Muscle of leg (tissue), 11 donors: Measurements from ENCODE around the gene SLC12A4. TPM values are rescaled to one million over a fixed set of nuclear protein-coding genes. Genes with fewer than 3 reads are reported as not detected.
"Not testable (repeated sequence)": the region's sequence is repeated elsewhere in the genome, so short reads cannot be mapped to it uniquely, and the experiment has no call there.

ENCODE experiments used
- DNase-seq: peaks from one replicate; pipeline ENCODE4 v3.0.0; 2013
- H3K27ac ChIP-seq: one replicate; pipeline ENCODE4 v1.5.1; 2013; ENCODE audit warnings: mild to moderate bottlenecking, low read length, control low read depth
- H3K27me3 ChIP-seq: one replicate; pipeline ENCODE4 v1.6.1; 2013; ENCODE audit warnings: low read length; ENCODE audit not compliant: control insufficient read depth, insufficient read depth
- H3K36me3 ChIP-seq: one replicate; pipeline ENCODE4 v1.6.1; 2013; ENCODE audit warnings: low read length; ENCODE audit not compliant: control insufficient read depth, insufficient read depth
- H3K4me1 ChIP-seq: one replicate; pipeline ENCODE4 v1.6.1; 2013; ENCODE audit warnings: low read length; ENCODE audit not compliant: control insufficient read depth, insufficient read depth
- H3K4me3 ChIP-seq: one replicate; pipeline ENCODE4 v1.5.1; 2013; ENCODE audit warnings: low read length, control low read depth
- H3K9me3 ChIP-seq: replicated peaks from 2 replicates; pipeline ENCODE4 v1.6.1; 2013; ENCODE audit warnings: low read depth, low read length; ENCODE audit not compliant: control insufficient read depth
- WGBS: methylation state at CpG from one replicate; pipeline ENCODE4 v1.1.5; 2013; ENCODE audit warnings: missing lambda C conversion rate; ENCODE audit not compliant: insufficient coverage; 5-methylcytosine and 5-hydroxymethylcytosine counted together
- polyA plus RNA-seq, 8 donors: library from polyadenylated mRNA; unstranded; fragments of 120-200 nt; gene quantifications; one replicate each; pipeline versions ENCODE4 v1.2.1 to v1.2.3, GENCODE V29; 2013; ENCODE audit warnings: inconsistent platforms in 1 of 8, low replicate concordance in 1 of 8; ENCODE audit not compliant: insufficient read length in 8 of 8, insufficient read depth in 1 of 8
- total RNA-seq: library from RNA; stranded (reverse); fragments of 120-200 nt; gene quantifications from one replicate; pipeline ENCODE4 v1.2.4, GENCODE V29; 2013

Gene SLC12A4
- total and polyA plus RNA-seq, 9 donors, result 34.2 to 55.2 (median 42.2) TPM

DNA sequence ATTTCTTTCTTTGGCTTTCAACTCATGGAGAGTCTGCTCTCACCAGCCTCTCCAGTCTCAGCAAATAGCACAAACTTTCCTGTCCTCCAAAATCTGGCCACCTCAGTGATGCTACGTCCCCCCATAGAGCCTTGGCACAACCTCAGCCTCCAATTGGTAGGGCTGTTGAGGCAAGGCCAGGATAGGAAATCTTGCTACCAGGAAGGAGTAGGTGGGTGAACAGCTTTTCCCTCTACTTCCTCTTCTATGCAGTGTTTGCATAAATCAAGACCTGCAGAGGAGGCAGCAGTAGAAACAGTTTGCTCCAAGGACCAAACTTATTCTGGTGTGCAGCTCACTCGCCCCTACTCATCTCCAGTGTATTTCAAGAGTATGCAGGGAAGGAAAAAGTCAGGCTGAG, 31.5 kb upstream of the SLC12A4 start:
- Histone ChIP-seq H3K4me3 (no peak overlapping the region), H3K27me3 (no peaks in the 10 kb centered on the region), H3K36me3 (no peaks in the 10 kb centered on the region), H3K27ac (peak overlapping the region; percentile 29), H3K4me1 (peaks cover 5% of the 10 kb centered on the region), H3K9me3 (no peaks in the 10 kb centered on the region)
- WGBS, result no CpG with 5 or more reads among the region's 2 CpGs
- DNase-seq, result no peak

DNA sequence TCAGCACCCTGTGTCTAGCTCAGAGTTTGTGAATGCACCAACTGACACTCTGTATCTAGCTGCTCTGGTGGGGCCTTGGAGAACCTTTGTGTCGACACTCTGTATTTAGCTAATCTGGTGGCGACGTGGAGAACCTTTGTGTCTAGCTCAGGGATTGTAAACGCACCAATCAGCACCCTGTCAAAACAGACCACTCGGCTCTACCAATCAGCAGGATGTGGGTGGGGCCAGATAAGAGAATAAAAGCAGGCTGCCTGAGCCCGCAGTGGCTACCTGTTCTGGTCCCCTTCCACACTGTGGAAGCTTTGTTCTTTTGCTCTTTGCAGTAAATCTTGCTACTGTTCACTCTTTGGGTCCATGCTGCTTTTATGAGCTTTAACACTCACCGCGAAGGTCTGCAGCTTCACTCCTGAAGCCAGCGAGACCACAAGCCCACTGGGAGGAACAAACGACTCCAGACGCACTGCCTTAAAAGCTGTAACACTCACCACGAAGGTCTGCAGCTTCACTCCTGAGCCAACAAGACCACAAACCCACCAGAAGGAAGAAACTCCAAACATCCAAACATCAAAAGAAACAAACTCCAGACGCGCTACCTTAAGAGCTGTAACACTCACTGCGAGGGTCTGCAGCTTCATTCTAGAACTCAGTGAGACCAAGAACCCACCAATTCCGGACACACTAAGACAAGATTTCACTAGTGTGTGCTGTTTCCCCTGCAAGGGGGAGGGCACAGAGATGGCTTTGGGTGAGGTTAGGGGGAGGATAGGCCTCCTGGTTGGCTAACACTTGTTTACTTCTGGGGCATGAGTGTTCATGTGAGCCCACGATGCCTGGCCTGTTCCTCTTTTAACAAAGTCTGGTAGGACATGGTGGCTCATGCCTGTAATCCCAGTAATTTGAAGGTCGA, 30.6 kb upstream of the SLC12A4 start, which contains the start of gene DPEP2:
Gene DPEP2 (minus strand): TSS at position 706 of the 910 bp plus-strand sequence. CDS start 6,272 bp downstream, outside the sequence.
- DNase-seq, result peak; percentile 54
- WGBS, result 36% methylated on average over 5 of the region's 18 CpGs
- H3K4me3 ChIP-seq, result peak within 1 kb of the TSS; percentile 5
- H3K36me3 ChIP-seq, H3K9me3 ChIP-seq, H3K27me3 ChIP-seq, H3K4me1 ChIP-seq: not testable (repeated sequence)
- peak within 1 kb of the TSS; percentile 42 for H3K27ac ChIP-seq

DNA sequence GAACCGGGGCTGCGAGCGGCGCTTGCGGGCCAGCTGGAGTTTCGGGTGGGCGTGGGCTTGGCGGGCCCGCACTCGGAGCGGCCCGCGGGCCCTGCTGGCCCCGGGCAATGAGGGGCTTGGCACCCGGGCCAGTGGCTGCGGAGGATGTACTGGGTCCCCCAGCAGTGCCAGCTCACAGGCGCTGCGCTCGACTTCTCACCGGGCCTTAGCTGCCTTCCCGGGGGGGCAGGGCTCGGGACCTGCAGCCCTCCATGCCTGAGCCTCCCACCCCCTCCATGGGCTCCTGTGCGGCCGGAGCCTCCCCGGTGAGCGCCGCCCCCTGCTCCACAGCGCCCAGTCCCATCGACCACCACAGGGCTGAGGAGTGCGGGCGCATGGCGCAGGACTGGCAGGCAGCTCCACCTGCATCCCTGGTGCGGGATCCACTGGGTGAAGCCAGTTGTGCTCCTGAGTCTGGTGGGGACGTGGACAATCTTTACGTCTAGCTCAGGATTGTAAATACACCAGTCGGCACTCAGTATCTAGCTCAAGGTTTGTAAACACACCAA, 29.9 kb upstream of the SLC12A4 start:
- H3K4me1 ChIP-seq, result peaks cover 10% of the 10 kb centered on the region
- not testable (repeated sequence) for H3K4me3 ChIP-seq, H3K27me3 ChIP-seq, H3K36me3 ChIP-seq, H3K27ac ChIP-seq, DNase-seq, H3K9me3 ChIP-seq
- WGBS, result 94% methylated on average over 36 of the region's 36 CpGs

DNA sequence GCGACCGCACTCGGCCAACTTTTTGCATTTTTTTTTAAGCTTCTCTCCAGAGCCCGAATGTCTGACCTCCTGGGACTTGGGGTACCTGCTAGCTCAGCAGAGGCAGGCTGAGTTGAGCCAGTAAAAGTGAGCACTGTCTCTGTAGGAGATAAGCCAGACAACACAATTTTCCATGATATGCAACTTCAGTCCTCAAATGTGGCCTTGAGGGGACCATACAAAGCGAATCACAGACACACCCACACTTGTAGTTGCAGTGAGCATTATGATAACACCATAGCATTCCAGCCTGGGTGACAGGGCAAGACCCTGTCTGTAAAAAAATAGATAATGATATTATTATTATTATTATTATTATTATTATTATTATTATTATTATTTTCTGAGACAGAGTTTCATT, 28.2 kb upstream of the SLC12A4 start:
- Histone ChIP-seq H3K27me3 (no peaks in the 10 kb centered on the region), H3K36me3 (no peaks in the 10 kb centered on the region), H3K9me3 (no peaks in the 10 kb centered on the region), H3K27ac (no peak overlapping the region), H3K4me1 (peaks cover 16% of the 10 kb centered on the region), H3K4me3 (no peak overlapping the region)
- WGBS, result 67% methylated on average over 3 of the region's 5 CpGs
- DNase-seq, result no peak

DNA sequence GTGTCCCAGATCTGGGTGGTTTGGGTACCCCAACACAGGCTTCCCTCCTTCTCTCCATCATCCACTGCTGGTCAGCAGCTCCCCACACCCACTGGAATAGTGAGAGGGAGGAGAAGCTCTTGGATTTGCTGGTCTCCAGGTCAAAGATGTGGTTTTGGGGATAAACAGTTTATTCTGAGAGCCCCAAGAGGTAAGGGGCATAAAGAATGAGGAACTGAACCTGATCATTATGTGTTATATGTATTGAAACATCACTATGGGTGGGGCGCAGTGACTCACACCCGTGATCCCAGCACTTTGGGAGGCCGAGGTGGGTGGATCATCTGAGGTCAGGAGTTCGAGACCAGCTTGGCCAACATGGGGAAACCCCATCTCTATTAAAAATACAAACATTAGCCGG, 27.0 kb upstream of the SLC12A4 start:
- Histone ChIP-seq H3K27me3 (no peaks in the 10 kb centered on the region), H3K27ac (no peak overlapping the region), H3K36me3 (no peaks in the 10 kb centered on the region), H3K9me3 (no peaks in the 10 kb centered on the region), H3K4me3 (no peak overlapping the region), H3K4me1 (peaks cover 16% of the 10 kb centered on the region)
- no CpG with 5 or more reads among the region's 5 CpGs for WGBS
- DNase-seq, result no peak

DNA sequence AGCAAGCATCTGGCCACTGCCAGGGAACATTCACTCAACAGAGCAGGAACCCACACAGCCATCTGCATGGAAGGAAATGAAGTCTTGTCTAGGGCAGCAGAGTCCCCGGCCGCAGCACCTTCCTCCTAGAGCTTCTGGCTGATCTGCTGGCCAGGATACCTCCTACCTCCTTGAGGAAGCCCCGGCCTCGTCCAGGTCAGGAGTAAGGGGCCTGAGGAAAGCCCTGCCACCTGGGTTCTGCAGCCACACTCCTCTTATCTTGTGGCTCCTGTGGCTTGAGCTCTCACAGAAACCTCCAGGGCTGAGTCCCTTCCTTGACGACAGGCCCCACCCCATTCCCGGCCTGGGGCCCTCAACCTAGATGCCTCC, 25.6 kb upstream of the SLC12A4 start:
- Histone ChIP-seq H3K27ac (peak overlapping the region; percentile 35), H3K4me1 (peaks cover 11% of the 10 kb centered on the region)
- not testable (repeated sequence) for H3K9me3 ChIP-seq, H3K27me3 ChIP-seq, H3K4me3 ChIP-seq, H3K36me3 ChIP-seq, DNase-seq
- WGBS, result no CpG with 5 or more reads among the region's 6 CpGs

DNA sequence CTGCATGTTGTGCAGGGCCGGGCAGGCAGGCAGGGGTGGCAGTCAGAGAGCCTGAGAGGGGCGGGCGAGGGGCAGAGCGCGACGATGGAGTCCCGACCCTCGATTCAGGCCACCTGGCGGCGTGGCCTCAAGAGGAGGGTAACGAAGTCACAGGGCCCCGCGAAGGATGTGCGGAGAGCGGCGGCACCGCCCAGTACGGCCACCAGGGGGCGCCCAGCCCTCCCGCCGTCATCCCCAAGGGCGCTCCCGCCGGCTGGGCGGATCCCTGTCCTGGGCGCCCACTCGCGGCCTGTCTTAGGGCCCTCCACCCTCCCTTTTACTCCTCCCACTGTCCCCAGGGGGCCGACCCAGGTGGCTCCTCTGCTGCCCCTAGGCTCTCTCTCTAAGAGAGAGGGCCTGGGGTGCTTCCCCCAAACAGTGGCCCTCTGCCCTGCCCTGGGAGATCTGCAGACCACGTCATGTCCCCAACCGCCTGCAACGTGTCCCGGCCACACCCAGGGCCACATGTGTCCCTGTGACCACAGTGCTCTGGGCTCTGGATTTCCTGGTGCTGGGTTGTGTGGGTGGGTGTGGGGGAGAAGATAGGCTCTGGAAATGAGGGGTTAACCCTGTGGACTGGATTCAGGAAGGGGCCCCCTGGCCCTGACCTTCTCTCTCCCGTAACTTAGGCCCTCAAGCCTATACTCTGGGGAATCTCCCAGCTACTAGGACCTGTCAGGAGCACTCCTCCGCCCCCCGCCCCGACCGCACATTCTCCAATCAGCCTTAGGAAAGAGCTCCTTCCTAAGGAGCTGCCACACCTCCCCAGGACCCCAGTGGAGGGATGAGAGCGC, 25.0 kb upstream of the SLC12A4 start:
- H3K27me3 ChIP-seq, result no peaks in the 10 kb centered on the region
- peaks cover 11% of the 10 kb centered on the region for H3K4me1 ChIP-seq
- H3K9me3 ChIP-seq, result no peaks in the 10 kb centered on the region
- peak; percentile 81 for DNase-seq
- no peaks in the 10 kb centered on the region for H3K36me3 ChIP-seq
- WGBS, result 2% methylated on average over 30 of the region's 39 CpGs
- H3K4me3 ChIP-seq, result peak overlapping the region; percentile 38
- H3K27ac ChIP-seq, result peak overlapping the region; percentile 35

DNA sequence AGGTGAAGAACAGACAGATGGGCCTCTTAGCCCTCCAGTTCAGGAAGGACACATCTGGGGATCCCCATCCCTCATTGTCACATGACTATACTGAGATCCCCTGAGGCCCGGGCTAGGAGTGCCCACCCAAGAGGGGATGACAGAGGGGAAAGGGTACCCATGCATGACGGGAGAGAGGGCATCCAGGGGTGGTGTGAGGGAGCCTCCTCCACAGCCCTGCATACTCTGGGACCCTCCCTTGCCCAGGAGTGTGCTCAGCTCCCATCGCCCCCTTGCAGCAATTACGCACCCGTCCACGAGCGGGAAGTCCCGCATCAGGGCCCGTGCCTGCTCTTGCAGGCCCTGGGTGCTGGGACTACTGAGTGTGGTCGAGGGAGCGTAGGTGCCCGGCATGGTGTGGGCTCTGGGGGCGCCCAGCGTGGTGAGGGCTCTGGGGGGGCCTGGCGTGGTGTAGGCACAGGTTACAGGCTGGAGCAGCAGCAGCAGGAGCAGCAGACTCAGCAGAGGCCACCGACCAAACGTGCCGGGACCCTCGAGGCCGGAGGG, 24.3 kb upstream of the SLC12A4 start:
- peaks cover 12% of the 10 kb centered on the region for H3K4me1 ChIP-seq
- WGBS, result 67% methylated on average over 17 of the region's 20 CpGs
- H3K27ac ChIP-seq, result no peak overlapping the region

DNA sequence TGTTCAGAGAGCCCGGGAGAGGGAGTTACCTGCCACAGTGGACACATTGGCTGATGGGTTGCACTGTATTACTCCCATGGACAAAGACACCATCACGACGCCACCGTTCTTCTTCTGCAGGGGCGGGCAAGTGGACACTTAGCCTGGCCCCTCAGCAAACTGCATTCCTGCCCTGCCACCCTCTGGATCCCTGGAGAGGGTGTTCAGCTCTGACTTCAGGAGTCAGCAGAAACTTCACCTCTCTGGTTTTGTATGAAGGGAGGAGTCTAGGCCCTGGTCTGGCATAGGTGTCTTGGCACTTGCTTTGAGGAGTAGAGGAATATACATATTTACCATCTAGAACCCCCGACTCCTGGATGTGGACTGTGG, 21.6 kb upstream of the SLC12A4 start:
- no peaks in the 10 kb centered on the region for H3K36me3 ChIP-seq
- H3K4me3 ChIP-seq, result no peak overlapping the region
- H3K9me3 ChIP-seq, result no peaks in the 10 kb centered on the region
- peaks cover 26% of the 10 kb centered on the region for H3K4me1 ChIP-seq
- H3K27me3 ChIP-seq, result no peaks in the 10 kb centered on the region
- no peak for DNase-seq
- no peak overlapping the region for H3K27ac ChIP-seq
- 89% methylated on average over 4 of the region's 6 CpGs for WGBS

More for the DNA sequence above, 24.3 kb upstream of the SLC12A4 start:
- Histone ChIP-seq H3K9me3 (no peaks in the 10 kb centered on the region), H3K36me3 (no peaks in the 10 kb centered on the region), H3K27me3 (no peaks in the 10 kb centered on the region), H3K4me3 (no peak overlapping the region)
- DNase-seq, result no peak
